HL-60/S4 treated with retinoic acid at 250 ng/mL for 4 days and 3 days (cell line): ENCODE results near the gene LENG1.

Experiments
- in situ Hi-C: fragments of 300-500 bp; cut with MboI; formaldehyde crosslinking; loops from 2 replicates; pipeline ENCODE4 v1.7.0; 2022; ENCODE audit warnings: low sequenced_read_pairs

Gene LENG1

DNA sequence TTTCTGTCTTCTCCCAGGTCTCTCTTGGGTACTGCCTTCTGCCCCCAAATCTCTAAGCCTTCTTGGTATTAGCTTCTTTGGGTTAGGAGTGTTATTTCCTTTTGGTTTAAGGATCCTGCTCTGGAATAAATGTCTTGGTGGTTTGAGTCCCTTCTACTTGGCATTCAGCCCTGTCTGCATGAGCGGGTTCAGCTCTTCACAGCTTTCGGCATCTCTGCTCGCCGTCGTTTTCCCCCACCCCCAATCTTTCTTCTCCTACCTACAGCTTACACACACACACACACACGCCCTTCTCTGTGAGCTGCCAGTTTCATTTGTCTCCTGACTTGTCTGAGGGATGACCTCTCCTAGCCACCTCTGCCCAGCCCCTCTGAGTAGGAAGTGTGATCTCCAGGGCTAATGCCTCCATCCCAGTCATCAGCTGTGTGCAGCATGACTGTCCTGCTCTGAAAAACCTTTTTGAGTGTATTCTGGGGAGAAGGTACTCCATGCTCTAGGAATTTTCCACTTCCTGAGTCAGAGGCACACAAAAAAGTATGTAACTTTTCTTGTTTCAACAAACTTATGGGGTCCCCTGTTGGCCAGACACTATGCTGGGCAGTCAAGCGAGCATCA is 17.2 kb downstream of the LENG1 start:
- in situ Hi-C loops: no loop called here

DNA sequence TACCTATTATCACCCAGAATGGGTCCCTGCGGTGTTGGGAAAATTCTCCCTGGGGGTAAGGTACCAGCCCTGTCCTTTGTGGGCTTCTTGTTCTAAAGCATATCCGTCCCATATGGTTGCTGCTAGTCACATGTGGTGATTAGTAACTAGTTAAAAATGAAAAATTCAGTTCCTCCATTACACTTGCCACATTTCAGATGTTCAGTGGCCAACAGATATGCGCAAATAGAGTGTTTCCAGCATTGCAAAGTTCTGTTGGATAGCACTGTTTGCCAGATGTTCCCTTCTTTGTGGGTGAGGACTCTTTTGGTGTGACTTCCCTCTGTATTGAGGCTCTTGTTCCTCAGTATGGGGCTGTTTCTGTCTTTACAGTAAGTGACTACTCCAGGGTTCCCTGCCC is 18.2 kb downstream of the LENG1 start:
- in situ Hi-C loops: no loop called here

DNA sequence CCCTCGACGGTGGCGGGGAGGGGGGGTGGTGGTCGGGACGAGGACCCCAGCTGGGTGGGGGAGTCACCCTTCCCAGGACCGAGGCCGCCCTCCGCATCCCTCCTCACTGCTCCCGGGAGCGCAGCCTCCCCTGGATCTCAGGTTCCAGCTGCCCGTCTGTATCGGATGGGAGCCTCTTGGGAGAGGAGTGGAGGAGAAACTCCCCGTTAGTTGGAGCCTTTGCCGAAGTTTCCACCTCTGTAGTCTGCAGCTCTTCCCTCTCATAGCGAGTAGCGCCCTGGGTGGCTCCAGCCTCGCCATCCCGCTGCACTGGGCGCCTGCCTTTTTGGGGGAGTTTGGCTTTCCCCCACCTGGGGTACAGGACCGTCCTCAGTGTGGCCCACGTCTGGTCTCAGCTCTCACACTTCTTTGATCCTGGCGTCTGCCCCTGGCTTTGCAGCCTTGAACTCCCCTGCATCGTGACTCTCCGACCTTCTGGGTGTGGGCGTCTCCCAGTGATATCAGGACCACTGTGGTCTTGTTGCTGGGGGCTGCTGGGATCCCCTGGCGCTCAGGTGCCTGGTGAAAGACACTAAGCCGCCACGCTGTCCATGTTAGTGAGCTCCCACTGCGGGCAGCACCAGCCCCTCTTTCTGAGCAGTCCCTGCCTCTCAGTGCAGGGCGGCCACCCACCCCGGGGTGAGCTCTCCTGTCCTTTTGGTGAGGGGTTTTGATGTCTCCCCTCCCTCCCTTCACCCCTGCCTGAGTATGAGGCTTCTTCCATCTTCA is 20.8 kb downstream of the LENG1 start:
- in situ Hi-C loops: no loop called here

DNA sequence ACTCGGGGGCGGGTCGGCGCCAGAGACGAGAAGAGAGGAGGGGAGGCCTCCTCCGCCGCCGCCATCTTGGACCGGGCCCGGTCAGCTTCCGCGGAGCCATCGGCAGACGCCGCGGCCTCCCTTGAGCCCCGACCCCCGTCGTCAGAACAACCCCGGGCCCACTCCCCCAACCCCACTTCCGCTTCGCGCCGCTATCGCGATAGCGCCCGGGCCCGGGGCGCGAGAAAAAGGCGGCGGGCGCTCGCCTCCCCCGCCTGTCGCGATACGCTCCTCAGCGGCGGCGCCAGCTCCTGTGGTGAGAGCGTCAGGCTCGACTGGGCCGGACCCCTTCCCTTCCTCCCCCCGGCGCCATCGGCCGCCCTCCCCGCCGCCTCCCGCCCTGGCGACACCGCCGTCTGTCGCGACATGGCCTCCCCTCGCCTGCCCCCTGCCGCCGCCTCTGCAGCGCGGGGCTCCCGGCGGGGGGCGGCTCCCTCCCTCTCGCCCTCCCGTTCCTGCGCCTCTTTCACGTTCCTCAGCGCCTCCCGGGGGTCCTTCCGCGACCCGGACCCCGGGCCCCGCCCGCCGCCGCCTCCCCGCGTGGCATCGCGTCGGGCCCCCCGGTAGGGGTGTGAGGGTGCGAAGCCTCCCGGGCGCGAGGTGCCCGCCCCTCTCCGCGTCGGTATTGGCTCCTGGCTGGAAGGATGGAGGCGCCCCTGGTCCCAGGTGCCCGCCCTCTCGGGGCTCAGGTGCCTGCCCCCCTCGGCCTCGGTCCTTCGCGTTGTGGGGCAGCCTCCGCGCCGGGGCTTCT is 21.6 kb downstream of the LENG1 start, which contains the start of gene CNOT3:
Gene CNOT3, plus strand, starts transcription at position 64 of the 790 bp plus-strand sequence. CDS start 5,217 bp downstream, outside the sequence.
- in situ Hi-C loops: no loop called here

DNA sequence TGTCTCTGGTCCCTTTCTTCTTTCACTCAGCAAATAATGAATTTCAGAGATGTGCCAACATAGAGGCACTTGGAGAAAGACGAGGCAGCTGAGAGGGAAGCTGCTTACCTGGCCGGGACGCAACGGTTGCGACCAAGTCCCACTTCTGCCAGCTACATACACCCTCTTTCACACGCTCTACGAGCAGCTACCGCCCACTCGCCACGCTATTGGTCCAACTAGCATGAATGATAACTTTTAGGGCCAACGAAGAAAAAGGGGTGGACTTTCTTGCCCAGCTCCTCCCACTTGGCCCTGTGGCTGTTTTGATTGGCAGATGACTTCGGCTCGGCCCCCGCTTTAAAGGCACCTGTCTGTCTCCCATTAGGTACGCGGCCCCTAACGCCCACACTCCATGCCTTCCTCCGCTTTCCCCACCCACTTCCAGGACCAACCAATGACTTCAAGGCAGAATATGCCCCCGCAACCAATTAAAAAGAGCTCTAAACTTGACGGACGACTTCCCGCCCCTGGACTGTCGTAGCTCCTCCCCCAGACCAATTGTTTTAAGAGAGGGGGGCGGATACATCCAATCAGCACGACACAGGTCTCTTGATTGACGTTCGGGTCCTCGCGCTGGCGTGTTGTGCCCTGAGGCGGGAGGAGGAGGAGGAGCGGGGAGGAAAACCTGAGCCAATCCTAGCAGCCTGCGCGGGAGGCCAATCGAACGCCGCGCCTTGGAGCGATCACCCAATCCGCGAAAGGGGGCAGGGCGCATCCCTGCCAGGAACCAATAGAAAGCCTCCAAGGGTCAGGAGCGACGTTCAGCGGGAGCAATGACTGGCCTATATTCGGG is 22.4 kb downstream of the LENG1 start:
- in situ Hi-C loops: no loop called here

DNA sequence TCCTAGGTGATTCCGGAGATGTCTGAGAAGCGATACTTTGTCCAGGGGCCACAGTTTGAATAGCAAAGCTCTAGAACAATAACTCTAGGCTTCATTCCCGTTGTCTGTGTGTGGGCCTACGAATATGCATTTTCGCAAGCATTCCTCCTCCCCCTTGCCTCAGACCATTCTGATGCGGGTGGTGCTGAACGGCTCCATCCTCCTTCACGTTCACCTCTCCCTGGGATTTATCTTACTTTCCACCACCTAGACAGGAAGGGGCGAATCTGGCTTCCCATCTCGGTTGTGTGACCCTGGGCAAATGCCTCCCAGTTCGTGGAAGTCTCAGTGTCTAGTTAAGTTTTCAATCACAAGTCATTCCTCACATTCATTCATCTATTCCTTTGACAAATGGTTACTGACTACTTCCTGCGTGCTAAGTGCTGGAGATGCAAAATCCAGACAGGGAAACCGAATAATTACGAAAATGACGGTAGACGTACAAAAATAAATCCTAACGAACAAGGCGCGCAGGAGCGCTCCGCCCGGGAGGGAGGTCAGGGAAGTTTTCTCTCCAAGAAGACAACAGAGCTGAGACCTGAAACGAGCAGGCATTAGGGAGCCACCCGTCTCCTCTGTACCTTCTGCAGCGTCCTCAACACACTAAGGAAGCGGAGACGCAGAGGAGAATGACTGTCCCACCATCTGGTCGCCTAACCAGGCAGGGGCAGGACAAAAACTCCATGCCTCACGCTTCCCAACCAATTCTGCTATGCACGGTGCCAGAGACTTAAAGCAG is 23.2 kb downstream of the LENG1 start:
- in situ Hi-C loops: no loop called here

DNA sequence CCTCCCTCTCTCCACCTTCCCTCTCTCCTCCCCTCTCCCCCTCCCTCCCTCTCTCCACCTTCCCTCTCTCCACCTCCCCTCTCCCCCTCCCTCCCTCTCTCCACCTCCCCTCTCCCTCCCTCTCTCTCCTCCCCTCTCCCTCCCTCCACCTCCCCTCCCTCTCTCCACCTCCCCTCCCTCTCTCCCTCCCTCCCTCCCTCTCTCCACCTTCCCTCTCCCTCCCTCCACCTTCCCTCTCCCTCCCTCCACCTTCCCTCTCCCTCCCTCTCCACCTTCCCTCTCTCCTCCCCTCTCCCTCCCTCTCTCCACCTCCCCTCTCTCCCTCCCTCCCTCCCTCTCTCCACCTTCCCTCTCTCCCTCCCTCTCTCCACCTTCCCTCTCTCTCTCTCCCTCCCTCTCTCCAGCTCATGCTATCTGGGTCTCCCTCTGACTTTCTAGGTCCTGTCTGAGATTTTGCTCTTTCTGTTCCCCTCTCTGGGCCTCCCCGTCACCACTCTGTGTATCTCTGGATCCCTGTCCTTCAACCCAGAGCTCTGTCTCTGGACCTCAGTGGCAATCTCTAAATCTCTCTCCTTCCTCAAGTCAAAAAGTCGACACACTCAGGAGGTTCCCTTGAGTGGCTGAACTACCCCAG is 25.4 kb downstream of the LENG1 start:
- in situ Hi-C loops: no loop called here

DNA sequence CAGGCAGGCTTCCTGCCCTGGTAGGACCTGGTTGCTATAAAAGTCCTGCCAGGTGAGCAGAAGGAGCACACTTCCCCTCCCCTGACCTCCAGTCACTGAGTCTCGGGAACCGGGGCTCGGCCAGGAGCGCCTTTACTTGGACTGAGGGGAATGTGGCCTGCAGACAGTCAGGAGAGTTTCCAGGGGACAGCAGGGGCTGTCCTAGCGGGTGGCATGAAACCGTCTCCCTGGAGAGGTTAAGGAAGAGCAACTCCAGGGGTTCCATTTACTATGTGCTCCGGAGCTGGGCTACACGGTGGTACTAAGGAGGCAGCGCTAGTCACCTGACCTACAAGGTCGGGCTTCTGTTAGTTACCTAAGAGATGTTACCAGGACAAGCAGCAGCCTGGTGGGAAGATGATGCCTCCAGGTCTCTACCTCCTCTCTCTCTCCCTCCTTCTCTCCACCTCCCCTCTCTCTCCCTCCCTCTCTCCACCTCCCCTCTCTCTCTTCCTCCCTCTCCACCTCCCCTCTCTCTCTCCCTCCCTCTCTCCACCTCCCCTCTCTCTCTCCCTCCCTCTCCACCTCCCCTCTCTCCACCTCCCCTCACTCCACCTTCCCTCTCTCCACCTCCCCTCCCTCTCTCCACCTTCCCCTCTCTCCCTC is 26.1 kb downstream of the LENG1 start:
- in situ Hi-C loops: no loop called here

DNA sequence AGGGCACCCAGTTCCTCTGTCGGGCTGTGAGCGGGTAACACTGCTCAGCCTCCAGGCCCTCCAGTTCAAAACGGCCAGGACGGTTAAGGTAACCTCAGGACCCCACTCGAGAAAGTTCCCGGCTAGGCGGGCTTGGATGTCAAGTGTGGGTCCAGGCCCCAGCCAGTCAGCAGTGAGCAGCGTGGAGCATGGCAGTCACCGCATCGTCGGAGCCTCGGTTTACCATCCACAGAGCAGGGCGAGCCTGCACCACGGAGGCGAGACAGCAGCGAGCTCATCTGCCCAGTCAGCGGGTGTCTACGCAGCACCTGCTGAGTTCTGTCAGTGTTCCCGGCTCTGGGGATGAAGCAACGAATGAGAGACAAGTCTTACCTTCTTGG is 29.9 kb downstream of the LENG1 start:
- in situ Hi-C loops: no loop called here

DNA sequence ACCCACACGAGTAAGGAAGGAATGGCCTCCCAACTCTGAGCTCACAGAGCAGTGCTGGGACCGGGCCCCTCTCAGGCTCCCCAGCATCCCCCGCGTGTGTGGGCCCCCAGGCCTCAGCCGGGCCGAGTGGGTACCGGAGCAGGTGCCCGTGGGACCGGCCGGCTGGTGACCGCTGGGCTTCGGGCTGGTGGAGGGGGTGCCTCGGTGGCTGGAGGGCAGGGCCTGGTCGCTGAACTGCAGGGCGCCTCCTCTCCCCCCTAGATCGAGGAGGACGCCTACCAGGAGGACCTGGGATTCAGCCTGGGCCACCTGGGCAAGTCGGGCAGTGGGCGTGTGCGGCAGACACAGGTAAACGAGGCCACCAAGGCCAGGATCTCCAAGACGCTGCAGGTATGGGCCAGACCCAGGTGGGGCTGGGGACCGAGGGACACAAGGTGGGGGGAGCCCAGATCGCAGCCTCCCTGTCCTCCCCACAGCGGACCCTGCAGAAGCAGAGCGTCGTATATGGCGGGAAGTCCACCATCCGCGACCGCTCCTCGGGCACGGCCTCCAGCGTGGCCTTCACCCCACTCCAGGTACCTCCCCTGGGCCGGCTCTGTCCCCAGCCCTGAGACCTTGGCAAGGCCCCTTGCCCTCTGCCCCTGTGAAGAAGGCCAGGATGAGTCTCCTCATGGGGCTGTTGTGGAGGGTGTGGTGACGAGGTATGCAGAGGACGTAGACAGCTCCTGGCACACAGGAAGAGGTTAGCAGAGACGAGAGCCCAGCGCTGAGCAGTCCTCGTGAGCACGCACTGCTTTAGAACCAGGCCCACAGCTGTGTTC is 30.5 kb downstream of the LENG1 start:
- in situ Hi-C loops: no loop called here

DNA sequence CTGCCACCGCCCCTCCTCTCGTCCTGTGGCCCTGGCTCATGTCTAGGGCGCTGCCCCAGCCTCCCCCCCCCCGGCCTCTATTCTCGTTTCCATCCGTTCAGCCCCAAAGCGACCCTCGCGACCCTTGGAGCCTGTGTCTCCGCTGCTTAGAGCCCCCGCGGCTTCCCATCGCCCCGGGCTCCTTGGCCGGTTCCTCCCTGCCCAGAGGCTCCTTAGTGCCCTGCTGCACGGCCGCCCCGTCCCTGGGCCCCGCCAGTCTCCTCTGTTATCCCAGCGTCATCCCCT is 31.1 kb downstream of the LENG1 start:
- in situ Hi-C loops: no loop called here

DNA sequence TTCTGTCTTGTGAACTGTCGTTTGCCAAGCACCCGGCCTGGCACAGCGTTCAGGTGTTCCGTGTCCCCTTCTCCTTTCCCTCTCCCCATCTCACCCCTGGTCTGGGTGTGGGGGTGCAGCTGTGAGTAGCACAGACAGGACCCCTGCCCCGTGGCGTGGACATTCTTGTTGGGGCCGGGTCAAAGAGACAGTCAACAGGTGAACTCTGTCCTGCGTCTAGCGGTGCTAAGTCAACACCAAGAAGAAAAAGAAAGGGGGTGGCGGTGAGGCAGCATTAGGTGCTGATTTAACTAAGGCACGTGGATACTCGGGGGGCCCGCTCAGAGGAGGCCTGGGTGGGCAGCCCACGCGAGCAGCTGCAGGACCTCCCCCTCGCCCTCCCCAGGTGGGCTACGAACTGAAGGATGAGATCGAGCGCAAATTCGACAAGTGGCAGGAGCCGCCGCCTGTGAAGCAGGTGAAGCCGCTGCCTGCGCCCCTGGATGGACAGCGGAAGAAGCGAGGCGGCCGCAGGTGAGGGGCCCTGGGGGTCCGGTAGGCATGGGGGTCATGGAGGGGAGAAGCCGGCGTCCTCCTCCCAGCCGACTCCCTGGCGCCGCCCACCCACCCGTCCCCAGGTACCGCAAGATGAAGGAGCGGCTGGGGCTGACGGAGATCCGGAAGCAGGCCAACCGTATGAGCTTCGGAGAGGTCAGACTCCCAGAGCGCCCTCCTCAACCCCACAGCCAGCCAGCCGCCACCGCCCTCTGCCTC is 31.7 kb downstream of the LENG1 start:
- in situ Hi-C loops: no loop called here

DNA sequence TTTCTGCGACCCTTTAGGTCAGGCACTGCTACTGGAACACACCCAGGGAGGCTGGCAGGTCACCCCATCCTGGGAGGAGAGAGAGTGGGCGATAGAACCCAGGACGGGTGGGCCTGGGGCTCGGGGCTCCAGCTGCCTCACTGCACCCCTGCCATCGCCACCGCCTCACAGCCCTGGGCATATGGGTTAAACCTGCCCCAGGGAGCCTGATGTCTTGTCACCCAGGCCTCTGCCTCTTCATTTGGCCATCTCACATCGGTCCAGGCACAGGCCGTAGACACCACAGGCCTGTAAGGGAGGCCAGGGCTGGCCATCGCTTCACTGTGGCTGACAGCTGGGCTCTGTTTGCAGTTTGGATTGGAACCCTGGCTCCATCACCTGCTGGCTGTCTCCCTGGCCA is 33.8 kb downstream of the LENG1 start:
- in situ Hi-C loops: no loop called here

DNA sequence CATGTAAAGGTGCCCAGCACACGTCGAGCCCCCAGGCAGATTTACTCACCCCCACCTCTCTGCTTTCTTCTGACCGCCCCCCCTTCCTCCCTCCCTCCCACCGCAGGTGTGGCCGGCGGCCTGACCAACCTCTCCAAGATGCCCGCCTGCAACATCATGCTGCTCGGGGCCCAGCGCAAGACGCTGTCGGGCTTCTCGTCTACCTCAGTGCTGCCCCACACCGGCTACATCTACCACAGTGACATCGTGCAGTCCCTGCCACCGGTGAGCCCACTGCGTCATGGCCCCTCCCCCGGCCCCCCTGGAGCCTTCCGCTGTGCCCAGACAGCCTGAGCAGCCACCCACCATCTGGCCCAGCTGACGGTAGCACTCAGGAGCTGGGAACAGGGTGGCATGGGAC is 35.1 kb downstream of the LENG1 start:
- in situ Hi-C loops: no loop called here

DNA sequence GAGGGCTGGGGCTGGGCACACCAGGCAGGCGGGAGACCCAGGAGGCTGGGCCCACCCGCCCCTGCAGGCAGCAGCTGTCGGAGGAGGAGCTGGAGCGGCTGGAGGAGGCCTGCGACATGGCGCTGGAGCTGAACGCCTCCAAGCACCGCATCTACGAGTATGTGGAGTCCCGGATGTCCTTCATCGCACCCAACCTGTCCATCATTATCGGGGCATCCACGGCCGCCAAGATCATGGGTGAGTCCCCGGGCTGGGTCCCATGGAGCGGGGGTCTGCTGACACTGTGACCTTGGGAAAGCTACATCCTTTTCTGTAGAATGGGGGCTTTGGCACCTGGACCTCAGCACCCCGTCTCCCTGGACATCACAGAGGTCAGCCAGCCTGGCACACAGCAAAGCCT is 35.8 kb downstream of the LENG1 start:
- in situ Hi-C loops: no loop called here

DNA sequence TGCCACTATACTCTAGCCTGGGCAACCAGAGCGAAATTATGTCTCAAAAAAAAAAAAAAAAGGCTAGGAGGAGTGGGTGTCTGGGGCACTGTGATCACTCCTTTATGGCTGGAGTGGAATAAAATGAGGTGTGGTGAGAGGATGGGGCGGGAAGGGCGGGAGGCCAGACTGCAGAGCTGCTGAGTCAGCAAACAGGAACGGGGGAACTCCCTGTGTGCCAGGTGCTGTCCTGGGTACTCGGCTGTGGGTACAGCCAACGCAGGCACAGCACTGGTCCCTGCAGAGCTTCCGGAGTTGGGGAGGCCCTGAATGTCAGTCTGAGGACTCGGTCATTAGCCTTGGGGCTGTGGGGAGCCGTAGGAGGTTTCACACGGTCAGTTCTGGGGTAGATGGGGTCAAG is 38.3 kb downstream of the LENG1 start:
- in situ Hi-C loops: no loop called here

DNA sequence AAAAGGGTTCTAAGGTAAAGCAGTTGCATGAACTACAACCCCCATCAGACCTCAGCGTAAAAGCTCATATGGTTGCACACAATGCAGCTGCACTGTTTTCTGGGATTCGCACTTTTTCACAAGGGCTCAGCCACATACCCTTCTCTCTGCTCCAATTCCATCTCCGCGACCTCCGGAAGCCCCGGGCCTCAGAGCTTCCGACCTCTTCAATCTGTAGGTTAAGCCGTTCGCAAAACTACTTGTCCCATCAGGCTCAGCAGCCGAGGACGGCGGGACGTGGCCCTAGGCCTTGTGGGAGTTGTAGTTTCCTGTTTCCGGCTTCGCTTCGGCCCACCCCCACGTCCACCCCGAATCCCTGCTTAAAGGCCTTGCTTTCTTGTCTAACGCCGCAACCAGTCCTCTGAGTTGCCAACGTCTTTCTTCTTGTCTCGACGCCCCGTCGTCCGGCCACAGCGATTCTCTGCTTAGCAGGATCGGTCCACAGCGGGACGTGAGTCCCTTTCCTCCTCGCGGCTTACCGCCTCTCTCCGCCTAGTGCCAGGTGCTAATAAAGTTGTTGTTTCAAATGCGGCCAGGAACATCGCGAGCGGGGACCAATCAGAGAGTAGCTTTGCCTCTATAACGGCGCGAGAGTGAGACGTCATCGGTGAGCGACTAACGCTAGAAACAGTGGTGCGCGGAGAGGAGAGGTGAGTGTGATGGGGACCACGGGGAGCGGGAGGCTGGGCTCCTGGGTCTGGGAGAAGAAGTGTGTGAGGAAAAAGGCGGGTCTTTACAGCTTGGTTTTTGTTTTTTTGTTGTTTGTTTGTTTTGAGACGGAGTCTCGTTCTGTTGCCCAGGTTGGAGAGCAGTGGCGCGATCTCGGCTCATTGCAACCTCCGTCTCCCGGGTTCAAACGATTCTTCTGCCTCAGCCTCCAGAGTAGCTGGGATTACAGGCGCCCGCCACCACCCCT is 44.1 kb downstream of the LENG1 start, which contains the start of the genes PRPF31 and TFPT:
Gene PRPF31, plus strand, starts transcription at position 646 of the 955 bp plus-strand sequence. CDS start 2,525 bp downstream, outside the sequence.
Gene TFPT, minus strand, starts transcription at position 549 of the 955 bp plus-strand sequence. Its CDS starts 388 bp downstream, at position 161.
- in situ Hi-C loops: no loop called here
